IMR-90 (cell line): ENCODE data around the gene IFNL3. TPM values are rescaled to one million over a fixed set of nuclear protein-coding genes. Genes with fewer than 3 reads are reported as not detected.
"Not testable (repeated sequence)": the region's sequence is repeated elsewhere in the genome, so short reads cannot be mapped to it uniquely, and the experiment has no call there.

Experiments used
- ATAC-seq: fragments of 200-7000 bp; cut with Tn5 transposase; 2 replicates; pipeline ENCODE4 v1.9.1; 2020; ENCODE audit warnings: low read depth, mild to moderate bottlenecking, moderate library complexity
- BruUV-seq: library from RNA; stranded (reverse); fragments of 400-500 nt; replicated peaks from 2 replicates; lab custom pipeline; 2021; lab: Mats Ljungman, UMichigan
- CTCF ChIA-PET: fragments of 300-600 bp; formaldehyde crosslinking; extraction: SDS; loops from one replicate; lab custom pipeline; 2021; ENCODE audit warnings: antibody characterized with exemption; lab: Yijun Ruan, JAX
- POLR2A ChIA-PET: fragments of 300-600 bp; sonication (Branson Sonifier 250); formaldehyde crosslinking; loops from one replicate; lab custom pipeline; 2022; ENCODE audit warnings: antibody characterized with exemption; ENCODE audit not compliant: unreplicated experiment; lab: Charles Lee
- DNase-seq: peaks from one replicate; pipeline ENCODE4 v3.0.0; 2013
- H2AFZ ChIP-seq: replicated peaks from 2 replicates; pipeline ENCODE3; 2013; ENCODE audit warnings: low read length, mild to moderate bottlenecking; ENCODE audit not compliant: poor library complexity
- H2AK5ac ChIP-seq: 2 replicates; pipeline ENCODE4 v1.6.1; 2013; ENCODE audit warnings: low read depth, low read length, inconsistent platforms
- H2AK9ac ChIP-seq: replicated peaks from 2 replicates; pipeline ENCODE3; 2013; ENCODE audit warnings: mild to moderate bottlenecking, low read depth, low read length, moderate library complexity; ENCODE audit not compliant: poor library complexity
- H2BK120ac ChIP-seq: 2 replicates; pipeline ENCODE4 v1.6.1; 2013; ENCODE audit warnings: low read depth, low read length, inconsistent platforms
- H2BK15ac ChIP-seq: 3 replicates; pipeline ENCODE4 v1.6.1; 2013; ENCODE audit warnings: low read depth, low read length, inconsistent platforms
- H2BK20ac ChIP-seq: 2 replicates; pipeline ENCODE4 v1.6.1; 2013; ENCODE audit warnings: low read depth, mild to moderate bottlenecking, inconsistent platforms, low read length, moderate library complexity
- H2BK5ac ChIP-seq: 2 replicates; pipeline ENCODE4 v1.6.1; 2013; ENCODE audit warnings: mild to moderate bottlenecking, low read depth, low read length, inconsistent platforms; ENCODE audit not compliant: poor library complexity, severe bottlenecking
- H3K14ac ChIP-seq: replicated peaks from 2 replicates; pipeline ENCODE4 v1.6.1; 2013; ENCODE audit warnings: low read depth, low read length, inconsistent platforms
- H3K18ac ChIP-seq: 2 replicates; pipeline ENCODE4 v1.6.1; 2013; ENCODE audit warnings: low read depth, low read length, control low read depth
- H3K23ac ChIP-seq: 2 replicates; pipeline ENCODE4 v1.6.1; 2013; ENCODE audit warnings: low read depth, low read length, inconsistent platforms
- H3K27ac ChIP-seq: 2 replicates; pipeline ENCODE4 v1.5.1; 2013; ENCODE audit warnings: mild to moderate bottlenecking, control low read depth, low read length; ENCODE audit not compliant: insufficient read depth
- H3K27me3 ChIP-seq: 2 replicates; pipeline ENCODE4 v1.6.1; 2013; ENCODE audit warnings: low read length; ENCODE audit not compliant: control insufficient read depth, insufficient read depth
- H3K36me3 ChIP-seq: 2 replicates; pipeline ENCODE4 v1.6.1; 2013; ENCODE audit warnings: low read length, mixed read lengths; ENCODE audit not compliant: control insufficient read depth, insufficient read depth
- H3K4ac ChIP-seq: 2 replicates; pipeline ENCODE4 v1.6.1; 2013; ENCODE audit warnings: low read depth, low read length, inconsistent platforms
- H3K4me1 ChIP-seq: 2 replicates; pipeline ENCODE4 v1.6.1; 2013; ENCODE audit warnings: low read length, mixed read lengths; ENCODE audit not compliant: control insufficient read depth, insufficient read depth
- H3K4me2 ChIP-seq: 2 replicates; pipeline ENCODE4 v1.6.1; 2013; ENCODE audit warnings: low read depth, mild to moderate bottlenecking, control low read depth, low read length, moderate library complexity
- H3K4me3 ChIP-seq: 2 replicates; pipeline ENCODE4 v1.5.1; 2013; ENCODE audit warnings: low read depth, mild to moderate bottlenecking, control low read depth, low read length, moderate library complexity; ENCODE audit not compliant: insufficient read depth
- H3K56ac ChIP-seq: 2 replicates; pipeline ENCODE4 v1.6.1; 2013; ENCODE audit warnings: low read length, inconsistent platforms; ENCODE audit not compliant: insufficient read depth; ENCODE audit errors: extremely low read depth
- H3K79me1 ChIP-seq, 2 experiments: 2 replicates each; pipeline ENCODE4 v1.6.1; 2013; ENCODE audit warnings: low read length in 2 of 2, inconsistent platforms in 1 of 2, low read depth in 1 of 2
- H3K9ac ChIP-seq: 2 replicates; pipeline ENCODE4 v1.6.1; 2013; ENCODE audit warnings: low read depth, low read length, control low read depth
- H3K9me1 ChIP-seq: 2 replicates; pipeline ENCODE4 v1.6.1; 2013; ENCODE audit warnings: low read length, inconsistent platforms; ENCODE audit not compliant: insufficient read depth
- H3K9me3 ChIP-seq: 2 replicates; pipeline ENCODE4 v1.6.1; 2013; ENCODE audit warnings: low read length; ENCODE audit not compliant: control insufficient read depth, insufficient read depth
- H4K20me1 ChIP-seq: 2 replicates; pipeline ENCODE4 v1.6.1; 2013; ENCODE audit warnings: low read length, inconsistent platforms; ENCODE audit not compliant: insufficient read depth
- H4K5ac ChIP-seq: 2 replicates; pipeline ENCODE4 v1.6.1; 2013; ENCODE audit warnings: mild to moderate bottlenecking, low read depth, low read length, control low read depth
- H4K8ac ChIP-seq, 2 experiments: 2 replicates each; pipeline ENCODE4 v1.6.1; 2013; ENCODE audit warnings: low read depth in 2 of 2, low read length in 2 of 2, control low read depth in 1 of 2, inconsistent platforms in 1 of 2
- H4K91ac ChIP-seq: 2 replicates; pipeline ENCODE4 v1.6.1; 2013; ENCODE audit warnings: low read depth, low read length, inconsistent platforms; ENCODE audit not compliant: insufficient read depth
- BHLHE40 ChIP-seq: fragments of 150-350 bp; IDR thresholded peaks from 2 replicates; pipeline ENCODE4 v1.6.1; 2016; ENCODE audit warnings: mild to moderate bottlenecking, low read depth, low read length
- CEBPB ChIP-seq: IDR thresholded peaks from 2 replicates; pipeline ENCODE4 v1.6.1; 2012; ENCODE audit warnings: low read depth, low read length, improper control_type of control experiment
- CHD1 ChIP-seq: IDR thresholded peaks from 2 replicates; pipeline ENCODE4 v1.6.1; 2012; ENCODE audit warnings: low read depth, low read length, improper control_type of control experiment
- MAFK ChIP-seq: IDR thresholded peaks from 2 replicates; pipeline ENCODE4 v1.6.1; 2012; ENCODE audit warnings: low read depth, low read length, improper control_type of control experiment
- RAD21 ChIP-seq: IDR thresholded peaks from 2 replicates; pipeline ENCODE4 v1.6.1; 2012; ENCODE audit warnings: low read length, improper control_type of control experiment
- RCOR1 ChIP-seq: IDR thresholded peaks from 2 replicates; pipeline ENCODE4 v1.6.1; 2012; ENCODE audit warnings: mild to moderate bottlenecking, low read length, improper control_type of control experiment; ENCODE audit not compliant: insufficient replicate concordance
- RFX5 ChIP-seq: IDR thresholded peaks from 2 replicates; pipeline ENCODE4 v1.8.0; 2012; ENCODE audit warnings: low read depth, mild to moderate bottlenecking, low read length, moderate library complexity
- WGBS, 2 experiments: methylation state at CpG; one replicate each; pipeline versions ENCODE4 v1.1.5 to v1.1.7; 2013; ENCODE audit warnings: missing lambda C conversion rate in 2 of 2; ENCODE audit not compliant: insufficient read length in 1 of 2; ENCODE audit errors: extremely low coverage in 2 of 2; 5-methylcytosine and 5-hydroxymethylcytosine counted together
- dilution Hi-C: fragments of 300-500 bp; cut with HindIII; formaldehyde crosslinking; loops from one replicate; pipeline ENCODE4 v1.14.3; 2018; ENCODE audit warnings: low sequenced_read_pairs; ENCODE audit not compliant: unreplicated experiment
- in situ Hi-C: fragments of 300-500 bp; cut with MboI; formaldehyde crosslinking; loops from 3 replicates; pipeline ENCODE4 v1.14.3; 2019; ENCODE audit warnings: low sequenced_read_pairs, inconsistent platforms, mixed read lengths
- intact Hi-C: fragments of 100-400 bp; cut with micrococcal nuclease; formaldehyde crosslinking; loops from 2 replicates; pipeline ENCODE4 v1.10.0; 2022
- polyA plus RNA-seq, 3 experiments: library from polyadenylated mRNA; depleted of rRNA; stranded (reverse); fragments of >200 nt; gene quantifications; 2 replicates each; pipeline ENCODE4 v1.2.3, GENCODE V29; 2012; ENCODE audit warnings: low replicate concordance in 1 of 3
- total RNA-seq: library from RNA; depleted of rRNA; stranded (reverse); fragments of >200 nt; gene quantifications from 2 replicates; pipeline ENCODE4 v1.2.3, GENCODE V29; 2012

IFNL3 gene
- total and polyA plus RNA-seq, 2 of the 4 experiments (the other 2 are of a cell fraction), result not detected

GRCh38 chr19:39217094-39217493 is 27.7 kb downstream of the IFNL3 start:
- 86% methylated on average over 4 of the region's 5 CpGs; no CpG with 5 or more reads in 1 of the 2 experiments for WGBS, 2 experiments
- Histone ChIP-seq H4K8ac (no peak overlapping the region), H4K5ac (no peak overlapping the region), H2AK5ac (no peak overlapping the region), H2AFZ (no peak overlapping the region), H4K91ac (no peak overlapping the region), H3K9ac (no peak overlapping the region), H3K4me2 (no peak overlapping the region), H3K18ac (no peak overlapping the region), H3K14ac (no peak overlapping the region), H3K4me1 (no peaks in the 10 kb centered on the region), H2BK15ac (no peak overlapping the region), H2BK5ac (no peak overlapping the region), H3K4ac (no peak overlapping the region), H2BK20ac (no peak overlapping the region), H3K36me3 (no peaks in the 10 kb centered on the region), H3K79me1 (no peaks in the 10 kb centered on the region), H3K4me3 (no peak overlapping the region), H3K23ac (no peak overlapping the region), H2BK120ac (no peak overlapping the region), H2AK9ac (no peak overlapping the region), H3K9me3 (peaks cover 5% of the 10 kb centered on the region), H3K27ac (no peak overlapping the region), H3K9me1 (no peaks in the 10 kb centered on the region), H3K56ac (no peak overlapping the region), H4K20me1 (no peaks in the 10 kb centered on the region), H3K27me3 (peaks cover 19% of the 10 kb centered on the region)
- ChIA-PET CTCF (no interaction called here), POLR2A (interaction anchor here (0.6 kb wide), 1 partner anchor 171 kb away, joined by 3 read pairs; no protein-coding TSS in a partner anchor)
- in situ Hi-C loops, result loop anchor here (25.0 kb wide), 1 partner anchor 755 kb away; no protein-coding TSS in a partner anchor
- dilution Hi-C loops, result no loop called here
- intact Hi-C loops, result loop anchor here (10.0 kb wide), 1 partner anchor 68 kb away; no protein-coding TSS in a partner anchor
- BruUV-seq, result no TSS peak
- TF ChIP-seq RCOR1 (no peak), MAFK (no peak), RAD21 (no peak), CEBPB (no peak), BHLHE40 (no peak), CHD1 (no peak), RFX5 (no peak)
- DNase-seq (no peak), ATAC-seq (no peak)

- H3K56ac ChIP-seq, H4K20me1 ChIP-seq, H3K23ac ChIP-seq, H3K4ac ChIP-seq, H3K79me1 ChIP-seq, POLR2A ChIA-PET, ATAC-seq, H4K91ac ChIP-seq, H2BK20ac ChIP-seq, H3K9me3 ChIP-seq, dilution Hi-C loops, H2BK120ac ChIP-seq, DNase-seq, CTCF ChIA-PET, BruUV-seq, H3K4me1 ChIP-seq, H4K8ac ChIP-seq, H3K4me2 ChIP-seq, H2AFZ ChIP-seq, H3K9me1 ChIP-seq, H3K18ac ChIP-seq, H4K5ac ChIP-seq, H3K4me3 ChIP-seq, H3K36me3 ChIP-seq, H2BK15ac ChIP-seq, H3K9ac ChIP-seq, H3K14ac ChIP-seq, H3K27ac ChIP-seq, H2AK5ac ChIP-seq, H2AK9ac ChIP-seq, H2BK5ac ChIP-seq: not testable (repeated sequence)
- in situ Hi-C loops, result loop anchor here (25.0 kb wide), 1 partner anchor 753 kb away; no protein-coding TSS in a partner anchor
- no CpG with 5 or more reads among the region's 3 CpGs for WGBS, 2 experiments
- intact Hi-C loops, result loop anchor here (10.0 kb wide), 1 partner anchor 69 kb away; no protein-coding TSS in a partner anchor
- peaks cover 17% of the 10 kb centered on the region for H3K27me3 ChIP-seq
These were observed 29.5 kb downstream of the IFNL3 start for GRCh38 chr19:39215323-39215722.
